Measurements from ENCODE around the gene EGFR.

Gene EGFR

DNA sequence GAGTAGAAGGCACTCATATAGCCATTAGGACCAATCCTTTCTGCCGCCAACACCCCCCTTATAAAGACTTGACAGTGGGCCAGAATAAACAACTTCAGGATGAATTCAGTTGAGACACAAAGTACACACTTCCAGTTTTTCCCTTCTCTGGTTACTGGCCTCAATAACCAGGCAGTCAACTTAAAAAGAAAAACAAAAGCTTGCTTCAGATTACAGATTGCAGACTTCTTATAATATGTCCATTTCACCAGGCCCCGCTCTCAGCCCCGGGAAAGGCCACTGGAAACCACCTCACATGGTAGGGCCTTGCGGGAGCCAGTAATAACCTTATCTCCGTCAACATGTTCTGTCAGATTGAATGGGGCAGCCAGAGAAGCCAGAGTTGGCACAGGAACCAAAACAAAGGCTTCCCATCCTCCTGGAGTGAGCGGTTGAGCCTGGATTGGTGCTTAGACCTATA, 108.8 kb downstream of the EGFR start:
- DNase-seq (ENCODE audit: low spot score), result no peak

DNA sequence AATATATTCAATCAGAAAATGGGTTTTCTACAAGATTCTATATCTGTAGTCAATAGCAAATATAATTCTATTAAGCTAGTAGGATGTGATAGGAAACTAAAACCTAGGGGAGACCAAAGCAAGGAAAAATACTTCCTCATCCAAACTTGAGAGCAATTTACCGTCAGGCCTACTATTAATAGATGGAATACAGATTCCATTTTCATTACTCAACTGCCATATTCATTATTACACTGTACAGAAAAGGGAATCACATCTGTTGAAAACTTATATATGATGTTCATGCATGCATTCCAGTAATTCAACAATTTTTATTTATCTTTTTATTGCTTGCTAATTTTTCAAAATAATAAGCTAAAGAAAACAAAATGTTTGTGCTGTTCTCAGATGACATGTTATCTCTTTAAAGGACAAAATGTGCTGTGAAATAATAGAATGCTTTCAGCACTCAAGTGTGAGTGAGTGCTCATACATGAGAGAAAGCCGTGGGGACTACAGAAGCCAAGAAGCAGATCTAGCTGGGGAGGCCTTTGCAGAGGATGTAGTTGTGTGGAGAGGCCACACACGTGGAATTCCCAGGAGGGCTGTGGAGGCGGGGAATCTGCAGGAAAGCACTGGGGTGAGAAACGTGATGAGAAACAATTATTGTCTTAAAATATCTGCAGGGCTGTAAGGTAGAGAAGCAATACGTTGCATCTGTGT, 110.0 kb downstream of the EGFR start:
- no peak for DNase-seq (ENCODE audit: low spot score)

DNA sequence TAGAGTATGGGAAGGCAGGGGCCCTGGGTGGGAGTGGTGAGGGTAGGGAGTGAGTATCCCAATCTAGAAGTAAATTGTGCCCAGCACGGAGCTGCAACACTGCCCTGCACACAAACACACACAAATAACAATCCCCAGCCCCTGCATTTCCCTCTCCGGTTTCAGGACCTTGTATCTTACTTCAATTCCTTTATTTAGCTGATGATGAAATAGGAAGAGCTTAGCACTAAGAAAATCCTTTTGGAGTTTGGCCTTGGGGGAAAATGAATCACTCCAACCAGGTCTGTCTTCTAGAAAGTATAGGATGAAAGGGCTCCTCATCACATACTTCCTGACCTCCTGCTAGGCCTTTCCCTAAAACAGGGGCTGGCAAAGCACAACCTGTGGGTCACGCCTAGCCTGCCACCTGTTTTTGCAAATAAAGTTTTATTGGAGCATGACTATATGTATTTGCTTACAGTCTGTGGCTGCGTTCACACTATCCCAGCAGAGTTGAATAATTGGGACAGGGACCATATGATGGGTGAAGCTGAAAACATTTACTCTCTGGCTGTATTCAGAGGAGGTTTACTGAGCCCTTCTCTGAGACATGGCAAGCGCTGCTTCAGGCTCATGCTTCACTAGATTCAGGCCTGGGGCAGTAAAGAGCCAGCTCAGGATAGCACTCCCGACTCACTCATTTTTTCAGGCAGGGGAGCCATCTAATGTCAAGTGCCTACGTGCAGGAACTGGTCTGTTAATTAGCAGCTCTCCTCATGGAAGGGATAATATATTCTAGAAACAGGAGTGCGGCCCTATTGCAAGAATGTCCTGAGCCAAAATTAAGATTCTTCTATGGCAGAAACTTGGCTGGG, 111.0 kb downstream of the EGFR start:
- DNase-seq (ENCODE audit: low spot score), result no peak

DNA sequence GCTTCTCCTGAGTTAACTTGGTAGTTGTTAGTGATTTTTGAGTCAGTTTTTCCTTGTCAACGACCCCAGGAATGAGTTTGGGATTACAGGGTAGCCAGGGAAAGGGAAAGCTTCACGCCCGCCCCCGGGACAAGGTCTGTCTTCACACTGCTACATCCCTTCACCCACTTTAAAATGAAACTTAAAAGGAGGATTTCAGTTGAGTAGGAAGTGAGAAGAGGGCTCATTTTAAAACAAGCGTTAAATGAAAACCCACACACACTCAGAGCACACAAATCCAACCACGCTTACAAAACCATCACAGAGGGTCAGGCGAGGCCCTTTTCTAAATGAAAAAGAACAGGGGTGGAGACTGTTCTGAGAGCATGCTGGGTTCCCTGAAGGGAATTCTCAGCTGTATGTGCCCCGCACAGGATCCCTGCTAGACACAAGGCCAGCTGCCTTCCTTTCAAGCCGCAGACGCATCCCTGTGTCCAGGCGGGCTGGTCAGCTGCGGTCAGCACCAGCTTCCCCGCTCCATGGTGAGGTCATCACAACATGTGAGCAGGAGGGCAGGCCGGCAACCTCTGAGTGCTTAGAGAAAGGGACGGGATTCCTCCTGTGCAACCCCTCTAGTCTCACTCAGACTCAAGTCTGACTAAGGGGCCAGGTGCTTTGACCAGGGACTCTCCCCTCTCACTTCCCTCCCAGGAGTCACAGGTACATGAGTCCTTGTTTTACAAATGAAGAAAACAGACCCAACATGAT, 111.8 kb downstream of the EGFR start:
- DNase-seq (ENCODE audit: low spot score), result peak; percentile 58

DNA sequence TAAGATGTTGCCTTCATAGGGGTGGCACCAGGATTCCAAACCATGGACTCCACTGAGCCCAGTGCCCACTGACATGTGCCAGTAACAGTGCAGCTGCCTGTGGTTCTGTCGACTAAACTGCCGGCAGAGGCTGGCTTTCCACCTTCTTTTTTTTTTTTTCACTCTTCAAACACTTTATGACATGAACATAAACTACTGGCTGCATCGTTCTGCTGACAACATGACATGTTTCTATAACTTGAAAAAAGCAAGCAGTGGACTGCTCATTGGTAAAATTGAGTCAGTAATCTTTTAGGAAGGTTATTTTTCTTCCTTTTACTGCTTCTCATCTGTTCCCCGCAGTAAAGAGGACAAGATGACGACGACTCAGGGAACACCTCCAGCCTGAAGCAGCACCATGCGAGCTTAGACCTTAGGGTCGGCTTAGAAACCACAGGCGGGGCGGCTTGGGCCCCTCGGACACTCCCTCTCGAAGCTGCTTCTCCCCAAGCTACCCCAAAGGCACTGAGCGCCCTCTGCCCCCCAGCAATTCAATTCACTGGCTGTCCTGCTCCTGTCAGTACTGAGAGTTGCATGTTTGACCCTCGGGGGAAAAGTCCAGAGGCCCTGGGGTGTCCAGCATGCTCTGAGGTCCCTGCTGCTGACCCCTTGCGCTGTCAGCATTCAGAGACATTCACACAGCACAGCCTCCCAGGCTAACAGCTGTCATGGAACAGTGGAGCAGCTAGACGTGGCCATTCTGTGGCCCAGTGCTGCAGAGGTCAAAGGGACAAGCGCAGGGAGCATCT, 112.5 kb downstream of the EGFR start:
- no peak for DNase-seq (ENCODE audit: low spot score)

DNA sequence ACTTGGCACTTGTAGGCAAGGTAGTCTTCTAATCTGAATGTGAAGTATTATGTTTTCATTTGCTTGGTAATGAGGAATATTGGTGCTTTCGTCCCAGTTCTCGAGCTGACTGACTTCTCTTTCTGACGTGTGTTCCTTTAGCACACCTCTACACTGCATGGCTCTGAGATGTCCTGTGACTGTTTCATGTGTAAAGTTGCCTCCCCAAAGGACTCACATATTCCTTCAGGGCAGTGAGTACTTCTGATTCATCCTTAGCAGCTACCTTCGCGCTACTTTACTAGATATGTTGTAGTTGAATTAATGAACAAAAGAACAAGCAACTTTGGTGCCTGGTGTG, 113.7 kb downstream of the EGFR start:
- DNase-seq (ENCODE audit: low spot score), result no peak

DNA sequence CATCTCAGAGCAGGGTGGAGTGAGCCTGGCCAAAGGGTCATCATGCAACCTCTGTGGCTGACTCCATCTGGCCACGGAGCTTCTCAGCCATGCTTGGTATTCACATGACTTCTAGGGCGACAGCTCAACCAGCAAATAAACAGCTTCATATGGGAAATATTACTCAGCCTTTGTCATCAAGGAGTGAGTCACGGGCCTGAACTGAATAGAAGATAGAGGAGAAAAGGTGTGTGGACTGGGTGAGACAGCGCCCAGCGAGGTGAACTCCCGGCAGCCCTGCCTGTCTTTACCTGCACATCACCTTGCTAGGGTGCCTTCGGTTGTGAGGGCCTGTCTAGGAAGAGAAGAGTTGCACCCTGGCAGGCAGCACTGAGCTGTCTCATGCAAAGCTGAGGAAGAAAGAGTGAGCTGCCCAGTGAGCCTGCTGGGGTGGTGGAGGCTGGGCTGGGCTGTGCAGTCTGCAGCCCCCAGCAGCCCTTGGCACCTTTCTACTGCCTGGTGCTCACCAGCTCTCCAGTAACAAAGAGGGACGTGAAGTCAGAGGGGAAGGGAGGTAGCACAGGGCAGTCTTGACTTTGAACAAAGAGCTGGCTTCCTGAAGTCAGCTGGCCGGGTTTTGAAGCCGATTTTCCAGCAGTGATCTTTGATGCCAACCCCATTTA, 114.2 kb downstream of the EGFR start:
- no peak for DNase-seq (ENCODE audit: low spot score)

DNA sequence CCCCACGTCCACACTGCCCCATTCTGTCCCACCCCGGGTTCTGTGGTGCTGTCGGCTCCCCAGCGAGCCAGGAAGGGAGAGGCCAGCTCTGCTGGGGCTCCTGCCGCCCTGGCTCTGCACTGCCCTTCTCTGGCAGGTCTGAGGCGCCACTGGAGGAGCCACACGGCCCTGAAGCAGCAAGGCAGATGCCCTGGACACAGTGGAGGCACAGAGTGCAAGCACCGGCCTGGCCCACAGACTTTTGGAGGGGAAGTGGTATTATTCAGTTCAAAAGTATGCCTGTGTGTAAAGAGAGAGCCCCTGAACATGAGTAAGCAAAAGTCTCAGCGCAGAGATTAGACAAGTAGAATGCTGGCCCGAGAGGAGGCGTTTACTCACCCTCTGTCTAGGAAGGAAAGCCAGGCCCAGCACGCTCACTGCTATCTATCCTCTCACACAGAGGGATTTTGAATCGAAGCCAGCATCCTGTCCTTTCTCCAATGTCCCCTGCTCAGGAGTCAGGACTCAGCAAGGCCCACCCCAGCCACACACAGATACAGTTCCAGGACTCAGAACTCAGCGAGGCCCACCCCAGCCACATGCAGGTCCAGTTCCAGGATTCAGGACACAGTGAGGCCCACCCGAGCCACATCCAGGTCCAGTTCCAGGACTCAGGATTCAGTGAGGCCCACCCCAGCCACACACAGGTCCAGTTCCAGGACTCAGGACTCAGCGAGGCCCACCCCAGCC, 115.0 kb downstream of the EGFR start:
- no peak for DNase-seq (ENCODE audit: low spot score)

DNA sequence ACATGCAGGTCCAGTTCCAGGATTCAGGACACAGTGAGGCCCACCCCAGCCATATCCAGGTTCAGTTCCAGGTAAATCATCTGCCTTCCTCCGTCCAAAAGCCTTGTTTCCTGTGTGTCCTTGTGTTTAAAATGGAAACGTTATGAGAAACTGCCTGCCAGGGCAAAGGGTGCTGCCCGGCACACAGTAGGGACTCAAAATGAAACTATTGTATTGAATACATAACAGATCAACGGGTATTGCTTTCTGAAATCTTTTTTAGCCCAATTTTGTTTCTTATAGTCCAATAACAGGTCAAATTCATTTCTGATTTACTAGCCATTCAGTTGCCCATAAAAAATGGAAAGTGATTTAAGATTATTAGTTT, 115.5 kb downstream of the EGFR start:
- no peak for DNase-seq (ENCODE audit: low spot score)

DNA sequence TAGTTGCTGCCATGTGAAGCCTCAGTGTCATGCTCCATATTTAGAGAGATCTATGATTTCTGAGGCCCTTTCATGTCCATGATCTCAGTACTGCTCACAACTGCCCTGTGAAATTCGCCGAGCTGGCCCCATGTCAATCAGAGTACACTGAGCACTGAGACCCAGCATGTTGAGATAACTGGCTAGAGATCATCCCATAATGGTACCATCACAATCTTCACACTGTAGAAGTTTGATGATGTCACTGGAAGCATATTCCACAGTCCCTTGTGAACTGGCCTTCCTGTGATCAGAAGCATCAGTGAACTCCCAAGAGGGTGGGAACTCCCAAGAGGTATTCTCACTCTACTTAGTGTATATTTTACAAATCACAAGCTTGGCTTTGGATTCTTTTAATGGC, 116.0 kb downstream of the EGFR start:
- DNase-seq (ENCODE audit: low spot score), result no peak

DNA sequence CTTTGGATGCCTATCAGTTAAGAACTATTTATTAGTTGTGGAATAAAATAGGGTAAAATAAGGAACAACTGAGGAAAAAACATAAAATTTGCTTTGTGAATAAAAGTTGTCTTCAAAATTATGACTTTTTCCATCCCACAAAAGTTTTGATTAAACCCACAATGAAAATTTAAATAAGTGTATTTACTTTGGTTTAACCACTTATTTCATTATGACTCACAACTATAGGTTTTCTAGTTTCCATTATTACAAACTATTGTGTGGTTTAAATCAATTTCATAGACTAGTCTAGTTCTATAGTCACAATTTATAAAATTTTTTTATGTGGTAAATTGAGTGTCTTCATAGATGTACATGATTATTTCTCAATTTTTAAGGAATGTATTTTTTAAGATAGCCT, 116.6 kb downstream of the EGFR start:
- DNase-seq (ENCODE audit: low spot score), result no peak

DNA sequence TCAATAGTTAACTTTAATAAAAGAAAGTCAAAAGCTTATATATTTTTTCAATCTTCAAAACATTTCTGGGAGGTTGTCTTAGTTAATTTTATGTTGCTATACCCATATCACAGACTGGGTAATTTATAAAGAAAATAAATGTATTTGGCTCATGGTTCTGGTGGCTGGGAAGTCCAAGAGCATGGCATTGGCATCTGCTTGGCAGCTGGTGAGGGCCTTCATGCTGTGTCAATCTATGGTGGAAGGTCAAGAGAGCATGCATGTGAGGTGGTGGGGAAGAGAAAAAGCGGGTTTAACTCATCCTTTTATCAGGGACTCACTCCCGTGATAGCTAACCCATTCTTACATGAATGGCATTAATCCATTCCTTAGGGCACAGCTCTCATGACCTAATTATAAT, 119.8 kb downstream of the EGFR start:
- no peak for DNase-seq (ENCODE audit: low spot score)

DNA sequence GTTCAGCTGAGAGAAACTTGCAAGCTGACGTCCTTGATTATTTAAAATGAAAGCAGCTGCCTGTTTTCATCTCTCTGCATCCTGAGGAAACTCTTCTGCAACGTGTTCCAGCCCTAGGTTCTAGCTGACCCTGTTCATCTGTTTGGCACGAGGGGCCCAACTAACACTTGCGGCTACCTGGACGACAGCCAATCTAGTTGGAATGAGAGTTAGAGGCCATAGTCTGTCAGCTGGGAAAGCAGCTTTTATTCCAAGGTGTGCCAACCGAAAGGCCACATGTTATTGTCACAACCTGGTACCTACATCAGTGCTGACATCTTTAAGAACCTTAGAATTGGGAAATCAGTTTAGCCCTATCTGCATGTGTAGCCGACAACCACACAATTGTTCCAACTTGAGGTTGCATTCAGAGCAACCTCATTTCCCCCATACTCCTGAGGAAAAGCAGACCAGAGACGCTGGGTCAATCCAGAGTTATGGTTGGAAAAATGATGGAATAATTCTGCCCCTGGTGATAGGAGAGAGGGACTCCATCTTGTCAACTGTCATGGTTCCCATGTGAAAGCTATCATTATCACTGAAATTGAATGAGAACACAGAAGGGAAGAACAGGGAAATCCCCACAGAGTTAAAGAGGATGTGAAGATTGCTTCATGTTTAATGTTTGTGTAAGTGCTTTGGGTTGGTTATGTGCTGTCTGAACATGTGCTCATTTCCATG, 121.6 kb downstream of the EGFR start:
- DNase-seq (ENCODE audit: low spot score), result no peak

DNA sequence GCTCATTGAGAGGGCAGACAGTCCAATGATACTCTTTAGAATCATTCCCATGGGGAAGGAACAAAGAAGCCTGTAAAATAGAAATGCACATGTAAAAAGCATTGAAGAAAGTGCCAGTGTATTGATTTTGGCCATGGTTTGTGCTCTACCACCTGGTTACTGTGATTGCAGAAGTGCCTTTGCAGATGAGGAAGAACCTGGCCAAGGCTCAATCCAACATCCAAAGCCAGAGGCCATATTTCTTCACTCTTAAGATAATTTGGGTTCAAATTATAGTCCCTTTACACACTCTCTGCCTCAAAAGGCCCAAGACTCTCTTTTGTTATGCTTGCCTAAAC, 122.1 kb downstream of the EGFR start:
- no peak for DNase-seq (ENCODE audit: low spot score)

DNA sequence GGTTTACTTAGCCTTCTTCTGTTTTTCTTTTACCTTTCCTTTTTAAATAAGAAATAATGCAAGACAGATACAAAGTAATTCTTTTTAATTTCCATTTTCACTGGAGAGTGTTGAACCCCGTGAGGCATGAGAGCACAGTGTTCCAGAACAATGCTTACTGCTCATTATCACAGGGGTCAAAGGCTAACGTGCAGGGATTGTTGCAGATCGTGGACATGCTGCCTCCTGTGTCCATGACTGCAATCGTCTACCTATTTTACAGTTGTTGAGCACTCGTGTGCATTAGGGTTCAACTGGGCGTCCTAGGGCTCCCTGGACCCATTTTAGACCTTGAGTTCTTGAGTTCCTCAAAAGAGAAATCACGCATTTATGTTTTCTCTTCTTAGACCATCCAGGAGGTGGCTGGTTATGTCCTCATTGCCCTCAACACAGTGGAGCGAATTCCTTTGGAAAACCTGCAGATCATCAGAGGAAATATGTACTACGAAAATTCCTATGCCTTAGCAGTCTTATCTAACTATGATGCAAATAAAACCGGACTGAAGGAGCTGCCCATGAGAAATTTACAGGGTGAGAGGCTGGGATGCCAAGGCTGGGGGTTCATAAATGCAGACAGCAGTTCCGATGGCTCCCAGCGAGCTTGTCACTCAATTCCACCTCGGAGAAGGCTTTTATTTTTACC, 124.2 kb downstream of the EGFR start:
- DNase-seq (ENCODE audit: low spot score), result no peak

DNA sequence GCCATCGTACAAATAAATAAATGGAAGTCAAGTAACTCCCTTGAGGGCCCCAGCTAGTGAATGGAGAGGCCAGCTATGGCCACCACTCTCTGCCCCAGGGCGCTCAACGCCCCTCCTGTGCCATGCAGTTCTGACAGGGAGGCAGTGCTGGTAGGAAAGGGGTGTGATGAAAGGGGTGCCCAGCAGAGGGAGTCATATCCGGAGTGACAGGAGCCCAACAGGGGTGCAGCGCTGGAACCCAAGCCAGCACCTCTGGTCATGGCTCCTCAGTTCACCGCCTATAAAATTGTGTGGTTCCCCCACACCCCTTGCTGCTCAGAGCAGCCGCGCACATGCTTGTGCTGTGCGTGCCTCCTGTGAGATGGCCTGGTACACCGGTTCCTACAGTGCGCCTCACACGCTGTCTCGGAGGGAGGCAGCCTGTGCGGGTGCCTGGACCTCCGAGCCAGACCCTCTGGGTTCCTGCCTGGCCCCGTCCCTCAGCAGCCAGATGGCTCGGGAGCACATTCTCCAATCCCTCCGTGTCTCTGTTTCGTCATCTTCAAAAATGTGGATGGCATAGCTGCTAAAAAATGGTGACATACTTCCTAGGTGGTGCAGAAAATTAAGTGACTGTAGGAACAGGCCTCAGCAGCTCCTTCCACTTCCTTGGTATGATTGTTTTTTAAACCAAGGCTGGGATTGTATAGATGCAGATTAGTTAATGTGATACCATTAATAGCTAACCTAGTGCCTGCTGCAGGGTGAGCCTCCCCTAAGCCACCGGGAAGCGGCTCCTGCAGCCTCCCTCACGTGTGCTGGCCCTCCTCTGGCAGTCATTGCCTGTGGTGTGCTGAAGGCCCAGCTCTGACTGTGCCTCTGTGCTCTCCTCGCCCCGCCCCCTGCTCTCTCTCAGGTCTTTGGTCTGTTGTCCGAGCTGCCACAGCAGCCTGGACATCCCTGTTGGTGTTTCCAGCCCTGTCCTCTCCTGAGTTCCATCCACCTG, 125.8 kb downstream of the EGFR start:
- DNase-seq (ENCODE audit: low spot score), result no peak

DNA sequence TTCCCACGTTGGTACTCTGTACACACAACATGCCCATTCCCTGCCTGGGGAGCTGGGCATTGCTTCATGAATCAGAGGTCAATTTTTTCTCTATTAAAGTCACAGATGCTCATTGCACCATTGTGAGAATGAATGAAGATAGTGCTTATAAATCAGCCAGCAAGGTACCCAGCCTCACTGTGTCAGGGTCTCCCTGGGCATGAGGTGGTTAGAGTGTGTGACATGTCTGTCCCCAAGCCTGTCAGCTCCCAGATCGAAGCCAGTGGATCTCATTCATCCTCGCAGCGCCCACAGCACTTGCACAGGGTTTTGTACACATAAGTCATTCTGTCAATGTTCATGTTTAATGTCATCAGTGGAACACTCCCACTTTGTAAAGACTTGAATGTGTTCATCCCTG, 126.8 kb downstream of the EGFR start:
- no peak for DNase-seq (ENCODE audit: low spot score)

DNA sequence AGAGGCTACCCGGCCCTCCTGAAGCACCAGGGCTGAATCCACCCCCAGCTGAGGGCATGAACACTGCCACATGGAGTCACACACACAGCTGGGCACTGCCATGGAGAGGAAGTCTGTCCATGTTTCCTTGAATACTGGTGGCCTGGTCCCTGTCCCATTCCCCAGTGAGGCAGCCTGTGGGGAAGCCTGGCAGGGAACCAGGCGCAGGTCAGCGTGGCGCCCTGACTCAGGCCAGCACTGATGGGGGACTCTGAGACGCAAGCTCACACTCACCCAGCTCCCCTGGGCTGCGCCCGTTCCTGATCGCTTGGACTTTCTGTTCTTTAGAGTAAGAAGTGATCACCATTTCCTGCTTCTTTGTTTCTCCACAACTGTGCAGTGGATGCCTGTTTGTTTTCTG, 128.3 kb downstream of the EGFR start:
- no peak for DNase-seq (ENCODE audit: low spot score)

DNA sequence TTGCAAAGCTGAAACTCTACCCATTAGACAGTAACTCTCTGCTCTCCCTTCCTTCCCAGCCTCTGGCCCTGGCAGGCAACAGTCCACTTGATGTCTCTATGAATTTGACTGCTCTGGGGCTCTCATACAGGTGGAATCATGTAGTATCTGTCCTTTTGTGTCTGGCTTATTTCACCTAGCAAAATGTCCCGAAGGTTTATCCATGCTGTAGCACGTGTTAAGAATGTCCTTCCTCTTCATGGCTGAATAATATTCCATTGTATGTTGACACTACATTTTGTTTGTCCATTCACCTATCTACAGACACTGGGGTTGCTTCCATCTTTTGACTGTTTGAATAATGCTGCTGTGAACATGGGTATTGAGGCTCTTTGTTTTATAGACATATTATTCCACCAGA, 128.9 kb downstream of the EGFR start:
- no peak for DNase-seq (ENCODE audit: low spot score)
